Adrenal gland (tissue), 12 donors: ENCODE measurements around the gene PHIP. TPM values are rescaled to one million over a fixed set of nuclear protein-coding genes. Genes with fewer than 3 reads are reported as not detected.

Experiments
- DNase-seq, 7 donors: peaks; one replicate each; pipeline ENCODE4 v3.0.0-alpha.2; 2019 to 2020
- H3K27ac ChIP-seq, 5 donors: fragments of 200-600 bp; sonication (generic) in 4 of 5; 1 replicate in 3 of 5; 2 replicates in 2 of 5; pipeline versions ENCODE4 v1.5.1 to v1.8.0; 2016 to 2020; ENCODE audit warnings: mild to moderate bottlenecking in 1 of 5
- H3K27me3 ChIP-seq: fragments of 200-600 bp; 2 replicates; pipeline ENCODE4 v1.8.0; 2021
- H3K36me3 ChIP-seq, 2 donors: fragments of 200-600 bp; replicated peaks in 1 of 2; 1 replicate in 1 of 2; 2 replicates in 1 of 2; pipeline versions ENCODE4 v1.5.1 to v1.8.0; 2018 to 2022
- H3K4me1 ChIP-seq, 2 donors: fragments of 200-600 bp; replicated peaks in 1 of 2; 1 replicate in 1 of 2; 2 replicates in 1 of 2; pipeline versions ENCODE4 v1.5.1 to v1.8.0; 2018 to 2021
- H3K4me3 ChIP-seq, 4 donors: fragments of 200-600 bp; sonication (generic) in 3 of 4; one replicate each; pipeline ENCODE4 v1.5.1; 2016 to 2018
- H3K9me3 ChIP-seq, 3 donors: fragments of 200-600 bp; sonication (generic) in 1 of 3; replicated peaks in 1 of 3; 1 replicate in 2 of 3; 2 replicates in 1 of 3; pipeline versions ENCODE4 v1.5.1 to v1.8.0; 2016 to 2021
- CTCF ChIP-seq, 6 experiments: fragments of 450-650 bp in 4 of 6; fragments of 200-600 bp in 2 of 6; sonication (generic) in 1 of 6; IDR thresholded peaks; 1 replicate in 5 of 6; 2 replicates in 1 of 6; pipeline versions ENCODE4 v1.5.1 to v1.8.0; 2016 to 2021; ENCODE audit warnings: antibody characterized with exemption in 6 of 6, mild to moderate bottlenecking in 2 of 6, moderate library complexity in 1 of 6
- POLR2A ChIP-seq, 2 donors: fragments of 450-650 bp; IDR thresholded peaks; one replicate each; pipeline ENCODE4 v1.6.1; 2017; ENCODE audit warnings: antibody characterized with exemption in 2 of 2, mild to moderate bottlenecking in 2 of 2, moderate library complexity in 1 of 2
- WGBS, 4 donors: extraction: QIAGEN DNeasy Blood & Tissue Kit in 2 of 4; methylation state at CpG; one replicate each; pipeline versions ENCODE4 v1.1.5 to v1.1.7; 2013 to 2017; 5-methylcytosine and 5-hydroxymethylcytosine counted together
- intact Hi-C, 2 donors: fragments of 100-400 bp; cut with DNase I; formaldehyde crosslinking; loops; one replicate each; pipeline versions ENCODE4 v1.14.1 to v1.15.0; 2022 to 2023
- polyA plus RNA-seq, 3 donors: library from polyadenylated mRNA; stranded (reverse); fragments of 200-250 nt in 2 of 3; fragments of 350-450 nt in 1 of 3; fragmentation: Illumina TruSeq in 1 of 3; extraction: RNeasy Lipid Tissue Mini Kit (QIAGEN cat#74804) in 1 of 3; gene quantifications; one replicate each; pipeline ENCODE4 v1.2.3, GENCODE V29; 2013 to 2014
- total RNA-seq, 9 donors: library from RNA; depleted of rRNA in 4 of 9; stranded (reverse); fragments of >200 nt in 4 of 9; fragments of 120-200 nt in 1 of 9; fragmentation: NEBNext Ultra II Directional in 1 of 9; extraction: Animal tissue kit (Norgen Biotek cat#: 25700) in 1 of 9; gene quantifications; one replicate each; pipeline versions ENCODE4 v1.1.0 to v1.2.4, GENCODE V29; 2013 to 2023
- donor health status: healthy with polysubstance abuse.
- donor health status: Bipolar disorder and iron deficiency.
- donor health status: DM: yes; HTN: yes; CAD: no.
- donor health status: DM: no; HTN: no; CAD: no.
- donor health status: DM: no; HTN: no; CAD: no.
- donor health status: DM: yes; HTN: yes; CAD: no.

The PHIP gene
- total and polyA plus RNA-seq, 12 donors, result 7.7 to 24.1 (median 16.8) TPM

DNA sequence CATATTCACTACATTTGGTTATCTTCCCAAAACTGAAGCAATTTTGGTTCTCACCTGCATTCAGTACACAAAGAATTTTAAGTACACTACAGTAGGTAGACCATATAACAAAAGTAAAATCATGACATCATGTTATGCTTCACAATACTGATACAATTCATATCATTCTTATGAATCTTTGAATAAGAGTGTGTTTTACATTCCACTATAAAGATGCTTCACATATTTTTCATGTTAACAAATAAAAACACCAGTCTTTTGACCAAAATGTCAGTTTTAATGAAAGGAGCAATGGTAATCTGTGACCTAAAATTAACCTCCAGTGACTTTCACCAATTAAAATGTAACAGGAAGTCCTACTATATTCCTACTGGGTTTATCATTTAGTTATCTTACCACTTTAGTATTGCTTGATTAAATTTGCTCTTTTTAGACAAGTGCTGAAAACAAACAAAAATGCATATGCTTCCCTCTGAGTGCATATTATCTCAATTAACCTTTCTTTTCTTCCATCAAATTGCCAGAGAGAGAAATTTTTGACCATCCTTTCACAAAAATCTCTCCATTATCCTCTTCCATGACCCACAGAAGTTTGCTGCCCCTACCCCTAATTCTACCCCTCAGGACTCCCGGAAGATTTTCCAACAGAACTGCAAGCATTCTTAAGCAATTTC, 49.3 kb downstream of the PHIP start:
- Histone ChIP-seq H3K4me3 (no peak overlapping the region), H3K9me3 (no peaks in the 10 kb centered on the region), H3K27me3 (no peaks in the 10 kb centered on the region), H3K4me1 (peaks cover 0 to 16% of the 10 kb centered on the region in 2 donors), H3K27ac (no peak overlapping the region), H3K36me3 (no peaks in the 10 kb centered on the region)
- WGBS, 4 donors, result 92 to 99% (median 98%) methylated on average over 1 of the region's 1 CpG
- intact Hi-C loops, result no loop called here
- DNase-seq, result no peak
- no peak for TF ChIP-seq POLR2A (IDR thresholded peaks at IDR 0.05)
- TF ChIP-seq CTCF (IDR thresholded peaks at IDR 0.05), result no peak

DNA sequence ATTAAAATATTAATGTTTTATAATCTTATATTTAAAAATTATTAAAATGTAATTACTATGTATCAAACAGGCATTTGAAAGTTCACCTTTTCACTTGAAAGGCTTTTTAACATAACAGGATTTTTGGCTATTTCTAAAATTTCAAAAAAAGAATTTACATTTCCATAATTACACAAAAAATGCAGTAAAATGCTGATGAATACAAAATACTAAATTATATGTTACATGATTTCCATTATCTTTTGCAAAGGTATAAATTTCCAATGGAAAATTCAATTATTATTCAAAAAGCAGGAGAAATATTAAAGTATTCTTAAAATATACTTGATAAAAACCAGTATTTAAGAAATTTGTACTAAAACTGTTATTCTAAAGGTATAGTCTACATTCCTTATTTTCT, 66.1 kb downstream of the PHIP start:
- Histone ChIP-seq H3K27ac (no peak overlapping the region), H3K9me3 (peaks cover 0 to 16% (median 0%) of the 10 kb centered on the region in 3 donors), H3K4me1 (peaks cover 0 to 3% of the 10 kb centered on the region in 2 donors), H3K27me3 (no peaks in the 10 kb centered on the region), H3K36me3 (peaks cover 0 to 9% of the 10 kb centered on the region in 2 donors), H3K4me3 (no peak overlapping the region)
- TF ChIP-seq POLR2A (IDR thresholded peaks at IDR 0.05), result no peak
- TF ChIP-seq CTCF (IDR thresholded peaks at IDR 0.05), result no peak
- intact Hi-C loops, result no loop called here
- no peak for DNase-seq

- 95 to 100% (median 98%) methylated on average over 1 of the region's 1 CpG for WGBS, 4 donors
- DNase-seq, result no peak
- Histone ChIP-seq H3K27me3 (no peaks in the 10 kb centered on the region), H3K4me3 (no peak overlapping the region), H3K9me3 (peaks cover 0 to 16% (median 0%) of the 10 kb centered on the region in 3 donors), H3K27ac (no peak overlapping the region), H3K4me1 (peaks cover 5 to 9% of the 10 kb centered on the region in 2 donors), H3K36me3 (no peaks in the 10 kb centered on the region)
- intact Hi-C loops, result no loop called here
- TF ChIP-seq POLR2A (IDR thresholded peaks at IDR 0.05) (no peak), CTCF (IDR thresholded peaks at IDR 0.05) (no peak)
Observed at GRCh38 chr6:79010422-79010821, 67.6 kb downstream of the PHIP start.

DNA sequence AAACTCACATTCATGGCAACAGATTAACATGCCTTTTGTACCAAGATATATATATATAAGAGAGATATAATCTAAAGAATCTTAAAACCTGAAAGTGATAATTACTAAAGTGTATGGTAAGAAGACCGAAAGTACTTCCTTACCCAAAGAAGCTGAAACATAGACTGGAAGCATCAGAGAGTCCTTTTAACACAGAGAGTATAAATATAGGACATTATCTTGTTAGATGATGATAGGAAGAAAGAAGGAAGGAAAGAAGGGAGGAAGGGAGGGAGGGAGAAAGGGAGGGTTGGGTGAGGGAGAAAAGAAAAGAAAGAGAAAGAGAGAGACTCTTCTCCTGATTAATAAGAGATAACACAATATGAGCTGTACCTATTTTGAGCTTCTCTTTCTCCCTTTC, 68.2 kb downstream of the PHIP start:
- H3K36me3 ChIP-seq, result no peaks in the 10 kb centered on the region
- intact Hi-C loops, result no loop called here
- TF ChIP-seq CTCF (IDR thresholded peaks at IDR 0.05), result no peak
- TF ChIP-seq POLR2A (IDR thresholded peaks at IDR 0.05), result no peak
- H3K27me3 ChIP-seq, result no peaks in the 10 kb centered on the region
- no peak for DNase-seq
- peaks cover 6 to 12% of the 10 kb centered on the region in 2 donors for H3K4me1 ChIP-seq
- no peak overlapping the region for H3K27ac ChIP-seq
- 89 to 100% (median 96%) methylated on average over 1 of the region's 1 CpG for WGBS, 4 donors
- H3K9me3 ChIP-seq, result peaks cover 0 to 16% (median 0%) of the 10 kb centered on the region in 3 donors
- no peak overlapping the region for H3K4me3 ChIP-seq
